Glutamatergic neuron (in vitro differentiated cells): ENCODE results near the gene SUN1. TPM values are rescaled to one million over a fixed set of nuclear protein-coding genes. Genes with fewer than 3 reads are reported as not detected.

Experiments used
- DNase-seq: peaks from one replicate; pipeline ENCODE4 v3.0.0; 2022
- H3K27ac Mint-ChIP-seq: one replicate; pipeline ENCODE4 v1.8.0; 2020; ENCODE audit warnings: mild to moderate bottlenecking, mixed read lengths, inconsistent platforms; ENCODE audit not compliant: unreplicated experiment
- H3K27me3 Mint-ChIP-seq: one replicate; pipeline ENCODE4 v1.8.0; 2020; ENCODE audit warnings: mild to moderate bottlenecking, moderate library complexity, mixed read lengths, inconsistent platforms; ENCODE audit not compliant: unreplicated experiment
- H3K36me3 Mint-ChIP-seq: one replicate; pipeline ENCODE4 v1.8.0; 2020; ENCODE audit warnings: mild to moderate bottlenecking, mixed read lengths, inconsistent platforms; ENCODE audit not compliant: unreplicated experiment
- H3K4me1 Mint-ChIP-seq: one replicate; pipeline ENCODE4 v1.8.0; 2020; ENCODE audit warnings: mild to moderate bottlenecking, low read depth, mixed read lengths, inconsistent platforms; ENCODE audit not compliant: unreplicated experiment
- H3K4me3 Mint-ChIP-seq: one replicate; pipeline ENCODE4 v1.8.0; 2020; ENCODE audit warnings: mild to moderate bottlenecking, mixed read lengths, inconsistent platforms; ENCODE audit not compliant: unreplicated experiment
- H3K9me3 Mint-ChIP-seq: one replicate; pipeline ENCODE4 v1.8.0; 2020; ENCODE audit warnings: mild to moderate bottlenecking, moderate library complexity, mixed read lengths, inconsistent platforms; ENCODE audit not compliant: unreplicated experiment
- CTCF ChIP-seq: fragments of 200-600 bp; sonication (generic); IDR thresholded peaks from one replicate; pipeline ENCODE4 v1.5.0; 2021; ENCODE audit not compliant: partially characterized antibody, unreplicated experiment
- total RNA-seq: library from RNA; stranded (reverse); fragmentation: NEBNext Ultra II Directional; extraction: Animal tissue kit (Norgen Biotek cat#: 25700); gene quantifications from one replicate; pipeline ENCODE4 v1.2.1, GENCODE V29; 2021; ENCODE audit not compliant: unreplicated experiment

The SUN1 gene
- total RNA-seq, 1 donor from 2014 or later = 879 TPM

- Mint-ChIP-seq H3K4me3 (no peak overlapping the region), H3K27me3 (peaks cover 24% of the 10 kb centered on the region), H3K4me1 (peaks cover 41% of the 10 kb centered on the region), H3K9me3 (peaks cover 22% of the 10 kb centered on the region), H3K27ac (peak overlapping the region; percentile 33), H3K36me3 (peaks cover 27% of the 10 kb centered on the region)
- no peak for DNase-seq
- TF ChIP-seq CTCF = no peak
Observed at GRCh38 chr7:863106-863505, 30.8 kb downstream of the SUN1 start.

DNA sequence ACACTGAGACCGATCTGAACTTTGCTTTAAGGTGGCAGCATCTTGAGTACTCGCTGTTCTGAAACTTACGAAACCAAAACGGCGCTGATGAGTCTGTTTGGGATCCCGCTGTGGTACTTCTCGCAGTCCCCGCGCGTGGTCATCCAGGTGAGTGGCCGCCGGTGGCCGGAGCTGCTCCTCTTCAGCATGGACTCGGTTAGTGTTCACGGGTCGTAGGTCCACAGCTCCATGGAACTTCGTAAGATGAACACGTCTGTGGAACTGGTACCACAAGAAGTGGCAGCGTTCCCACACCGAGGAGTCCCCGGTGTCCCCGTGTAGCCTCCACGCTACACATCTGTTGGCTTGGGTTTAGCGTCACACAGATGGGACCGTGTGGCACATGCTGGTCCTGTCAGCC lies 33.6 kb downstream of the SUN1 start:
- no peak for DNase-seq
- H3K27ac Mint-ChIP-seq = peak overlapping the region; percentile 39
- TF ChIP-seq CTCF = no peak
- peaks cover 21% of the 10 kb centered on the region for H3K27me3 Mint-ChIP-seq
- H3K4me3 Mint-ChIP-seq = no peak overlapping the region
- peaks cover 23% of the 10 kb centered on the region for H3K4me1 Mint-ChIP-seq
- H3K36me3 Mint-ChIP-seq = peaks cover 18% of the 10 kb centered on the region
- peaks cover 19% of the 10 kb centered on the region for H3K9me3 Mint-ChIP-seq

DNA sequence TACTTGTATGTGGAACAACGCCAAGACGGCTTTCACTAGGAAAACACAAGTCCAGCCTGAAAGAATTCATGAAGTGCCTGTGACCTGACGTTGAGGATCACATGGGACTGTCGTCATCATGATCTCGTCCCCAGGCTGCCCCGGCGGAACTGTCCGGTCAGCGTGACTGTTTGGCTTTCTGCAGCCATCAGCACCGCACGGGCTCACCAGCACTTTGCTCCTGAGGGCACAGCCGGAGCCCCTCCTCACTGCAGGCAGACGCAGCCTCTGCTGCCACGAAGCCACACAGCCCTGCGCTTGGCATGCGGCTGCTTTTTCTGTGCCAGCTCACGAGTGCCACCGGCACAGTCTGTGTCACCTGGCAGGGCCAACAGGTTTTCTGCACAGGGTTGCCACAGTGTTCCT lies 34.7 kb downstream of the SUN1 start:
- Mint-ChIP-seq H3K9me3 (peaks cover 18% of the 10 kb centered on the region), H3K27me3 (peaks cover 17% of the 10 kb centered on the region), H3K4me1 (peaks cover 17% of the 10 kb centered on the region), H3K27ac (peak overlapping the region; percentile 80), H3K4me3 (no peak overlapping the region), H3K36me3 (peaks cover 11% of the 10 kb centered on the region)
- no peak for DNase-seq
- no peak for TF ChIP-seq CTCF

- peak overlapping the region; percentile 80 for H3K27ac Mint-ChIP-seq
- peak overlapping the region; percentile 26 for H3K4me3 Mint-ChIP-seq
- peaks cover 5% of the 10 kb centered on the region for H3K36me3 Mint-ChIP-seq
- peak; percentile 5 for DNase-seq
- H3K9me3 Mint-ChIP-seq = peaks cover 18% of the 10 kb centered on the region
- H3K27me3 Mint-ChIP-seq = peaks cover 18% of the 10 kb centered on the region
- H3K4me1 Mint-ChIP-seq = peaks cover 17% of the 10 kb centered on the region
- TF ChIP-seq CTCF = no peak
Observed at GRCh38 chr7:867406-868188, 35.3 kb downstream of the SUN1 start.

- DNase-seq = no peak
- Mint-ChIP-seq H3K27me3 (peaks cover 20% of the 10 kb centered on the region), H3K4me3 (no peak overlapping the region), H3K27ac (no peak overlapping the region), H3K4me1 (peaks cover 19% of the 10 kb centered on the region), H3K36me3 (peaks cover 4% of the 10 kb centered on the region), H3K9me3 (peaks cover 18% of the 10 kb centered on the region)
- TF ChIP-seq CTCF = no peak
Observed at GRCh38 chr7:868189-868486, 35.9 kb downstream of the SUN1 start.
